ENCODE data around the gene ANKRD34B. TPM values are rescaled to one million over a fixed set of nuclear protein-coding genes. Genes with fewer than 3 reads are reported as not detected.

Gene ANKRD34B
- polyA plus RNA-seq, 1 donor (not counting 4 experiments of a cell fraction or from before 2014, with no cell fraction given): not detected

- Histone ChIP-seq H3K9me1 (ENCODE audit: control insufficient read depth, extremely low read depth, insufficient read depth, low read length) (no peaks in the 10 kb centered on the region), H3K27me3 (ENCODE audit: control insufficient read depth, extremely low read depth, insufficient read depth, low read length) (peaks cover 40% of the 10 kb centered on the region), H3K4me2 (ENCODE audit: control insufficient read depth, extremely low read depth, insufficient read depth, low read depth, low read length) (no peak overlapping the region), H3K79me2 (ENCODE audit: control insufficient read depth, insufficient read depth, low read length) (no peaks in the 10 kb centered on the region), H3K9me3 (ENCODE audit: control insufficient read depth, low read depth, low read length) (no peaks in the 10 kb centered on the region), H3K9ac (ENCODE audit: control insufficient read depth, extremely low read depth, insufficient read depth, low read length) (no peak overlapping the region), H3K36me3 (ENCODE audit: control insufficient read depth in 2 of 2, extremely low read depth in 1 of 2, insufficient read depth in 2 of 2, low read length in 2 of 2) (no peaks in the 10 kb centered on the region), H3K27ac (ENCODE audit: control insufficient read depth, insufficient read depth, low read length) (no peak overlapping the region), H3K4me3 (ENCODE audit: control insufficient read depth in 2 of 3, extremely low read depth in 1 of 3, insufficient read depth in 2 of 3, low read depth in 1 of 3, low read length in 3 of 3) (no peak overlapping the region), H3K4me1 (ENCODE audit: control insufficient read depth, extremely low read depth, insufficient read depth, low read length) (peaks cover 5% of the 10 kb centered on the region), H4K20me1 (ENCODE audit: control insufficient read depth, extremely low read depth, insufficient read depth, low read length) (no peaks in the 10 kb centered on the region), H2AFZ (ENCODE audit: control insufficient read depth, low read length) (no peak overlapping the region)
- dilution Hi-C loops (cut with MboI; ENCODE audit: extremely low pct_ligation_motif_present, low sequenced_read_pairs): no loop called here
- no peak for TF ChIP-seq CTCF (optimal IDR thresholded peaks at IDR 0.05 in 1 of 3, IDR thresholded peaks at IDR 0.05 in 1 of 3, conservative IDR thresholded peaks at IDR 0.05 in 1 of 3; ENCODE audit: extremely low read depth in 1 of 3, insufficient read depth in 2 of 3, low read length in 3 of 3)
- TF ChIP-seq EZH2 (IDR thresholded peaks at IDR 0.05; ENCODE audit: low read length): no peak
- no peak for DNase-seq (ENCODE audit: low read depth, low spot score)
- no peak for FAIRE-seq
Measured at GRCh38 chr5:80573062-80573461, 3.0 kb upstream of the ANKRD34B start.

GRCh38 chr5:80569086-80569960 is 757 bp downstream of the ANKRD34B start:
- peak; percentile 92 for TF ChIP-seq EZH2 (IDR thresholded peaks at IDR 0.05; ENCODE audit: low read length)
- no peak for TF ChIP-seq CTCF (optimal IDR thresholded peaks at IDR 0.05 in 1 of 3, IDR thresholded peaks at IDR 0.05 in 1 of 3, conservative IDR thresholded peaks at IDR 0.05 in 1 of 3; ENCODE audit: extremely low read depth in 1 of 3, insufficient read depth in 2 of 3, low read length in 3 of 3)
- Histone ChIP-seq H3K36me3 (ENCODE audit: control insufficient read depth in 2 of 2, extremely low read depth in 1 of 2, insufficient read depth in 2 of 2, low read length in 2 of 2) (no peaks in the 10 kb centered on the region), H3K27ac (ENCODE audit: control insufficient read depth, insufficient read depth, low read length) (no peak overlapping the region), H3K4me1 (ENCODE audit: control insufficient read depth, extremely low read depth, insufficient read depth, low read length) (peaks cover 5% of the 10 kb centered on the region), H3K4me2 (ENCODE audit: control insufficient read depth, extremely low read depth, insufficient read depth, low read depth, low read length) (peak overlapping the region; percentile 68), H3K9ac (ENCODE audit: control insufficient read depth, extremely low read depth, insufficient read depth, low read length) (no peak overlapping the region), H3K9me3 (ENCODE audit: control insufficient read depth, low read depth, low read length) (no peaks in the 10 kb centered on the region), H2AFZ (ENCODE audit: control insufficient read depth, low read length) (no peak overlapping the region), H3K4me3 (ENCODE audit: control insufficient read depth in 2 of 3, extremely low read depth in 1 of 3, insufficient read depth in 2 of 3, low read depth in 1 of 3, low read length in 3 of 3) (peak overlapping the region; percentile 16 to 51 (median 41)), H4K20me1 (ENCODE audit: control insufficient read depth, extremely low read depth, insufficient read depth, low read length) (no peaks in the 10 kb centered on the region), H3K27me3 (ENCODE audit: control insufficient read depth, extremely low read depth, insufficient read depth, low read length) (peaks cover 48% of the 10 kb centered on the region), H3K9me1 (ENCODE audit: control insufficient read depth, extremely low read depth, insufficient read depth, low read length) (no peaks in the 10 kb centered on the region), H3K79me2 (ENCODE audit: control insufficient read depth, insufficient read depth, low read length) (no peaks in the 10 kb centered on the region)
- dilution Hi-C loops (cut with MboI; ENCODE audit: extremely low pct_ligation_motif_present, low sequenced_read_pairs): no loop called here
- no peak for DNase-seq (ENCODE audit: low read depth, low spot score)
- no peak for FAIRE-seq
